Ishikawa (cell line): ENCODE measurements around the gene UBE2Q1.

ENCODE experiments used
- CEBPB ChIP-seq: IDR thresholded peaks from 2 replicates; pipeline ENCODE4 v1.6.1; 2012
- EP300 ChIP-seq: IDR thresholded peaks from 2 replicates; pipeline ENCODE4 v1.6.1; 2012; ENCODE audit warnings: borderline replicate concordance
- FOXM1 ChIP-seq: IDR thresholded peaks from 2 replicates; pipeline ENCODE4 v1.6.1; 2012; ENCODE audit warnings: low read depth, borderline replicate concordance
- RAD21 ChIP-seq: IDR thresholded peaks from 2 replicates; pipeline ENCODE4 v1.6.1; 2012; ENCODE audit warnings: low read depth
- REST ChIP-seq: IDR thresholded peaks from 2 replicates; pipeline ENCODE4 v1.6.1; 2012; ENCODE audit warnings: low read depth, mild to moderate bottlenecking
- TAF1 ChIP-seq: IDR thresholded peaks from 2 replicates; pipeline ENCODE4 v1.6.1; 2012; ENCODE audit warnings: low read depth, mild to moderate bottlenecking
- ZBTB7A ChIP-seq: IDR thresholded peaks from 2 replicates; pipeline ENCODE4 v1.6.1; 2012; ENCODE audit warnings: low read depth
- TF ChIP-seq, protein P1 (sequence below): IDR thresholded peaks from 2 replicates; pipeline ENCODE4 v1.6.1; 2012
- TF ChIP-seq, protein P2 (sequence below): IDR thresholded peaks from 2 replicates; pipeline ENCODE4 v1.6.1; 2012

DNA sequence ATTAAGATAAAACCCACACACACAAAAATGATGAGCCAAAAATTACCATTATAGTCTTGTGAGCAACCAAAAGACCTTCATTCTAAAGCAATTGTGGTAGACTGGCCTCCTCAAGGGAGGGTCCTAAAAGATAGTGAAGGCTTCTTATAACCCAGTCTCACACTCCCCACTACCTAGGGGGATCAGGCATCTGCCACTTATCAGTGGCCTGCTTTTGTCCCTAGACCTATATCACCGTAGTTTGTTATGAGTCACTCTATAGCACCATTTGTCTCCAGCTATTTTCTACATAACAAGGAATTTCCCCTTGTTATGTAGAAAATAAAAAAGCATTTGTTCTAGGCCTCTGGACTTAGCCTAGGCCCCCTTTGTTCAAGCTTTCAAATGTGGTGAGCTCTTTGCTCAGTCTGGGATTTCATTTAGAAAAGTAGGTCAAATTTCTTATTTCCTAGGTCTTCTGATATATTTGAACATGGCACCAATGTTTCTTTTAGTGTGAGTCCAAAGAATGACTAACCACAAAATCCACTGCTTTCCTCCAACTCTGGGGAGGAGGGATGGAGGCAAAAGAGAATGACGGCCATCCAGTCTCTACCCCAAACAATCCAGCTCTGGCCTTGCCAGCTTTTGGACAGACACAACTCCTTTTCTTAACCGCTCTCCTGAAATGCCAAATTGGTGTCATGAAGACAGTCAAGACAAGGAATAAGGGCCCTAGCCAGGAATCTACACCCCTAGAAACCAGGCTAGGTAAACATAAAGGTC, 40.6 kb upstream of the UBE2Q1 start:
- TF ChIP-seq REST (no peak), FOXM1 (no peak), RAD21 (no peak), ZBTB7A (no peak), CEBPB (no peak), TAF1 (no peak), EP300 (no peak)
- TF ChIP-seq, protein P1, sequence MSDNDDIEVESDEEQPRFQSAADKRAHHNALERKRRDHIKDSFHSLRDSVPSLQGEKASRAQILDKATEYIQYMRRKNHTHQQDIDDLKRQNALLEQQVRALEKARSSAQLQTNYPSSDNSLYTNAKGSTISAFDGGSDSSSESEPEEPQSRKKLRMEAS, result no peak
- TF ChIP-seq, protein P2, sequence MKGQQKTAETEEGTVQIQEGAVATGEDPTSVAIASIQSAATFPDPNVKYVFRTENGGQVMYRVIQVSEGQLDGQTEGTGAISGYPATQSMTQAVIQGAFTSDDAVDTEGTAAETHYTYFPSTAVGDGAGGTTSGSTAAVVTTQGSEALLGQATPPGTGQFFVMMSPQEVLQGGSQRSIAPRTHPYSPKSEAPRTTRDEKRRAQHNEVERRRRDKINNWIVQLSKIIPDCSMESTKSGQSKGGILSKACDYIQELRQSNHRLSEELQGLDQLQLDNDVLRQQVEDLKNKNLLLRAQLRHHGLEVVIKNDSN, result no peak
